Upper lobe of left lung (tissue), 4 donors: ENCODE data around the gene S100A5.

Experiments used
- EP300 ChIP-seq, 4 donors: sonication (generic); formaldehyde crosslinking; IDR thresholded peaks; one replicate each; pipeline ENCODE4 v1.5.1; 2017; ENCODE audit warnings: antibody characterized with exemption in 4 of 4, control low read depth in 2 of 4
- POLR2A ChIP-seq, 4 donors: fragments of 450-650 bp; IDR thresholded peaks; one replicate each; pipeline ENCODE4 v1.5.1; 2016 to 2017; ENCODE audit warnings: antibody characterized with exemption in 4 of 4, mild to moderate bottlenecking in 2 of 4
- TF ChIP-seq, protein P1 (sequence below), 6 experiments: fragments of 450-650 bp in 4 of 6; fragments of 200-600 bp in 2 of 6; sonication (generic) in 2 of 6; IDR thresholded peaks; one replicate each; pipeline ENCODE4 v1.5.1; 2016 to 2019; ENCODE audit warnings: antibody characterized with exemption in 6 of 6

GRCh38 chr1:153488731-153489130 lies 52.0 kb downstream of the S100A5 start:
- TF ChIP-seq, protein P1, sequence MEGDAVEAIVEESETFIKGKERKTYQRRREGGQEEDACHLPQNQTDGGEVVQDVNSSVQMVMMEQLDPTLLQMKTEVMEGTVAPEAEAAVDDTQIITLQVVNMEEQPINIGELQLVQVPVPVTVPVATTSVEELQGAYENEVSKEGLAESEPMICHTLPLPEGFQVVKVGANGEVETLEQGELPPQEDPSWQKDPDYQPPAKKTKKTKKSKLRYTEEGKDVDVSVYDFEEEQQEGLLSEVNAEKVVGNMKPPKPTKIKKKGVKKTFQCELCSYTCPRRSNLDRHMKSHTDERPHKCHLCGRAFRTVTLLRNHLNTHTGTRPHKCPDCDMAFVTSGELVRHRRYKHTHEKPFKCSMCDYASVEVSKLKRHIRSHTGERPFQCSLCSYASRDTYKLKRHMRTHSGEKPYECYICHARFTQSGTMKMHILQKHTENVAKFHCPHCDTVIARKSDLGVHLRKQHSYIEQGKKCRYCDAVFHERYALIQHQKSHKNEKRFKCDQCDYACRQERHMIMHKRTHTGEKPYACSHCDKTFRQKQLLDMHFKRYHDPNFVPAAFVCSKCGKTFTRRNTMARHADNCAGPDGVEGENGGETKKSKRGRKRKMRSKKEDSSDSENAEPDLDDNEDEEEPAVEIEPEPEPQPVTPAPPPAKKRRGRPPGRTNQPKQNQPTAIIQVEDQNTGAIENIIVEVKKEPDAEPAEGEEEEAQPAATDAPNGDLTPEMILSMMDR (IDR thresholded peaks at IDR 0.05) = no peak
- TF ChIP-seq EP300 (IDR thresholded peaks at IDR 0.05) (no peak), POLR2A (IDR thresholded peaks at IDR 0.05) (no peak)
